GM12874 (cell line): ENCODE measurements around the gene CXCL1.

Experiments
- CTCF ChIP-seq: IDR thresholded peaks from 2 replicates; pipeline ENCODE4 v1.5.1; 2011; ENCODE audit warnings: low read depth, mild to moderate bottlenecking, control low read depth, low read length, moderate library complexity; ENCODE audit not compliant: insufficient read depth

CXCL1 gene

GRCh38 chr4:73912191-73912590 is 43.0 kb downstream of the CXCL1 start:
- no peak for TF ChIP-seq CTCF

DNA sequence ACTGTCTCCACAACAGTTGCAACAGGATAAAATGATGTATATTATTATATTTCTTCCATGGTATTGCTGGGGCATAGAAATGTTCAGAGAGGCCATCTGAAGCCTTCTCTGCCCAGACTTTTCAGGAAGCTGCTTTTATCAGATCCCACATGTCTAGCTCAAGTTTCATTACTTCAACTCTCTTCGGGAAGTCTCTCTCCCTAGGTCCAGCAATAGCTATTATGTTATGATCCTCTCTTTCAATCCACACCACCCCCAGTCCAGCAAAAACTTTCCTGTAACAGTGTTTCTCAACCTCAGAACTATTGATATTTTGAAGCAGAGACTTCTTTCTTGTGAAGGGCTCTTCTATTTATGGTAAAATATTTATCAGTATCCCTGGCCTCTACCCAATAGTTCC is 44.9 kb downstream of the CXCL1 start:
- TF ChIP-seq CTCF = no peak

DNA sequence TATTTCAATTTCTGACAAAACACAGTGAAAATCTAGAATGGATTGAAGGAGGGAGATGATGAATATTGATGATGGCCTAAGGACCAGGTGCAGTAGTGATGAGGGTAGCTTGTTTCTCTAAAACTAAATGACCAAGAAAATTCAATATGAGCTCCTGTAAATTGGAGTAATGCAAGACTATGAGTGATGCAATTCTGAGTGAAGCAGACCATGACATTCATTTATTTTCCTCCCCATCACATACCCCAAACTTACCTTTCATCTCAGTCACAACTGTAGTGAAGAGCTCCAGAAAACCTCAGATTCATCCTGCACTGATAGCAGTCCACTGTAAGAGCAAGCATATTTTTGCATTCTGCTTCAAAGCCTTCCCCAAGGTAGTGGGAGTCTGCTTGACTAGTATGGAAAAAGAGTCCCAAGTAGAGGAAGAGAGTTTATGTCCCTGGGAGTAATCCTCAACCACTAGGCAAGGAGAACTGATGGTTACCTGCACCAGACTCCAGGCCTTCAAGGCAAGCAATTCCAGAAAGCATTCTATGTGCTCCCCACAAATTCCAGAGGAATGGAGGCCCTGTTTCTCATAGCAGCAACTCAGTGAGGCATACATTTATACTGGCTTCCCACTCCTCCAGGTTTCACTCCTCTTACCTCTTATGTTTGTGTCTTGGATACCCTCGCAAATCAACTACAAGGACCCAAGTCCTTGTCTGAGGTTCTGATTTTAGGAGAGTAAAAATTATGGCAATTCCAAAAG is 47.2 kb downstream of the CXCL1 start:
- no peak for TF ChIP-seq CTCF

- no peak for TF ChIP-seq CTCF
These were observed 47.9 kb downstream of the CXCL1 start for GRCh38 chr4:73917081-73917501.

- no peak for TF ChIP-seq CTCF
These were observed 48.9 kb downstream of the CXCL1 start for GRCh38 chr4:73918058-73918457.

DNA sequence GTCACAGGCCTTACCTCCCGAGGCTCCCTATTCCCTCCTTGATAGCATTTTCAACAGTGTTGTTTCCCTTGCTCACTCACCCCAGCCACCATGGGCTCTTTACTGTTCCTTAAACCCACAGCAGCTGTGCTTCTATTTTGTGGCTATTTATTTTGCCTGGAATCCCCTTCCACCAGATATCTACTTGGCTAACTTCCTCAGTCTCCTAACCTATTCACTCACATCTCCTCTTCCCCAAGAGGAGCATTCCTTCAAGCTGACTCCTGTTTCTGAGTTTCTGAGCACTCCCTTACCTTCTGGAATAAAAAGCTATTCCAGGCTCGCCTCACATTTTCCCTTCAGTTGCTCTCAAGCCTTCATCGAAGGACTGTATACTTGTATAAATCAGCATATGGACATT is 50.5 kb downstream of the CXCL1 start:
- TF ChIP-seq CTCF = no peak
